HG02840 (cell line): ENCODE data around the gene SEC14L5.

Experiments
- ATAC-seq: cut with Tn5 transposase; IDR thresholded peaks from one replicate; pipeline ENCODE4 v1.9.1; 2021; ENCODE audit warnings: mild to moderate bottlenecking, moderate library complexity, moderate number of reproducible peaks; ENCODE audit not compliant: unreplicated experiment, low FRiP score

The SEC14L5 gene

GRCh38 chr16:5062790-5063765, 104.9 kb downstream of the SEC14L5 start:
- no peak for ATAC-seq

GRCh38 chr16:5064915-5065314, 106.8 kb downstream of the SEC14L5 start:
- ATAC-seq: no peak

GRCh38 chr16:5065326-5065725, 107.2 kb downstream of the SEC14L5 start:
- no peak for ATAC-seq

GRCh38 chr16:5065813-5066212, 107.7 kb downstream of the SEC14L5 start, which contains the start of gene C16orf89:
TSS of gene C16orf89 (minus strand) at chr16:5065956. CDS start at chr16:5065908, 48 bp downstream.
- no peak for ATAC-seq

GRCh38 chr16:5066511-5066910, 108.4 kb downstream of the SEC14L5 start:
- no peak for ATAC-seq
